Activated naive CD4-positive, alpha-beta T cell treated with anti-CD3 and anti-CD28 coated beads for 36 hours (primary cell): Measurements from ENCODE around the gene PAK6. TPM values are rescaled to one million over a fixed set of nuclear protein-coding genes. Genes with fewer than 3 reads are reported as not detected.

ENCODE experiments used
- CTCF ChIA-PET: fragments of 350-600 bp; sonication (Branson Sonifier 250); formaldehyde crosslinking; loops from one replicate; lab custom pipeline; 2021; ENCODE audit warnings: antibody characterized with exemption; lab: Charles Lee
- DNase-seq: peaks from one replicate; pipeline ENCODE4 v3.0.0-alpha.2; 2020
- H3K27ac Mint-ChIP-seq: one replicate; pipeline ENCODE4 v1.8.0; 2021; ENCODE audit warnings: mild to moderate bottlenecking, mixed read lengths
- H3K27me3 Mint-ChIP-seq: one replicate; pipeline ENCODE4 v1.8.0; 2021; ENCODE audit warnings: low read depth, mixed read lengths
- H3K36me3 Mint-ChIP-seq: one replicate; pipeline ENCODE4 v1.8.0; 2021; ENCODE audit warnings: low read depth, mixed read lengths
- H3K4me1 Mint-ChIP-seq: one replicate; pipeline ENCODE4 v1.8.0; 2021; ENCODE audit warnings: low read depth, mixed read lengths
- H3K4me3 Mint-ChIP-seq: one replicate; pipeline ENCODE4 v1.8.0; 2021; ENCODE audit warnings: mild to moderate bottlenecking, moderate library complexity, mixed read lengths
- H3K9me3 Mint-ChIP-seq: one replicate; pipeline ENCODE4 v1.8.0; 2021; ENCODE audit warnings: mixed read lengths
- intact Hi-C: fragments of 100-400 bp; cut with micrococcal nuclease; formaldehyde crosslinking; loops from one replicate; pipeline ENCODE4 v1.15.1; 2023
- total RNA-seq, 2 experiments: library from RNA; stranded (reverse); gene quantifications; one replicate each; pipeline ENCODE4 v1.2.3, GENCODE V29; 2021

PAK6 gene
- total RNA-seq, 2 experiments from 2014 or later: not detected

GRCh38 chr15:40282147-40282868 is 43.4 kb downstream of the PAK6 start:
- peak; percentile 38 for DNase-seq
- CTCF ChIA-PET: interaction anchor here (1.0 to 2.8 kb wide), 5 partner anchors 7 to 55 kb away, joined by 3 to 17 read pairs (median 4); partner anchors contain the start of gene PLCB2
- Mint-ChIP-seq H3K36me3 (no peaks in the 10 kb centered on the region), H3K4me3 (peak overlapping the region; percentile 62), H3K27ac (no peak overlapping the region), H3K4me1 (peaks cover 5% of the 10 kb centered on the region), H3K9me3 (no peaks in the 10 kb centered on the region), H3K27me3 (peaks cover 28% of the 10 kb centered on the region)
- intact Hi-C loops: loop anchor here (5.0 kb wide), 1 partner anchor 40 kb away; the partner anchor contains the start of gene INAFM2

GRCh38 chr15:40282869-40283614 is 44.2 kb downstream of the PAK6 start, which contains the start of gene ANKRD63:
ANKRD63 (minus strand) TSS chr15:40283064; CDS start chr15:40282586, 478 bp downstream.
- Mint-ChIP-seq H3K4me3 (peak within 1 kb of the TSS; percentile 62), H3K27ac (no peak within 1 kb of the TSS)

GRCh38 chr15:40283615-40284300 is 44.9 kb downstream of the PAK6 start:
- H3K27me3 Mint-ChIP-seq: peaks cover 18% of the 10 kb centered on the region
- peak overlapping the region; percentile 21 for H3K4me3 Mint-ChIP-seq
- H3K4me1 Mint-ChIP-seq: peaks cover 5% of the 10 kb centered on the region
- H3K27ac Mint-ChIP-seq: no peak overlapping the region
- H3K9me3 Mint-ChIP-seq: no peaks in the 10 kb centered on the region
- no peak for DNase-seq
- intact Hi-C loops: loop anchor here (5.0 kb wide), 1 partner anchor 39 kb away; the partner anchor contains the start of gene INAFM2
- CTCF ChIA-PET: interaction anchor here (0.6 to 2.8 kb wide), 7 partner anchors 9 to 54 kb away, joined by 3 to 17 read pairs (median 3); partner anchors contain the start of genes PAK6 and PLCB2
- H3K36me3 Mint-ChIP-seq: no peaks in the 10 kb centered on the region

More at GRCh38 chr15:40282869-40283614, 44.2 kb downstream of the PAK6 start, which contains the start of gene ANKRD63:
- intact Hi-C loops: loop anchor here (5.0 kb wide), 1 partner anchor 39 kb away; the partner anchor contains the start of gene INAFM2
- Mint-ChIP-seq H3K4me1 (peaks cover 5% of the 10 kb centered on the region), H3K27me3 (peaks cover 23% of the 10 kb centered on the region), H3K9me3 (no peaks in the 10 kb centered on the region), H3K36me3 (no peaks in the 10 kb centered on the region)
- CTCF ChIA-PET: interaction anchor here (1.0 to 2.8 kb wide), 6 partner anchors 8 to 54 kb away, joined by 3 to 17 read pairs (median 4); partner anchors contain the start of gene PLCB2
- DNase-seq: peak; percentile 22

- H3K9me3 Mint-ChIP-seq: no peaks in the 10 kb centered on the region
- peaks cover 12% of the 10 kb centered on the region for H3K27me3 Mint-ChIP-seq
- no peak for DNase-seq
- CTCF ChIA-PET: interaction anchor here (0.5 to 1.8 kb wide), 12 partner anchors 8 to 398 kb away, joined by 3 to 13 read pairs (median 4); partner anchors contain the start of gene PLCB2
- H3K27ac Mint-ChIP-seq: no peak overlapping the region
- no peak overlapping the region for H3K4me3 Mint-ChIP-seq
- H3K4me1 Mint-ChIP-seq: peaks cover 4% of the 10 kb centered on the region
- intact Hi-C loops: no loop called here
- H3K36me3 Mint-ChIP-seq: no peaks in the 10 kb centered on the region
These were observed 46.3 kb downstream of the PAK6 start for GRCh38 chr15:40285151-40285550.

GRCh38 chr15:40285554-40286011 is 46.7 kb downstream of the PAK6 start:
- Mint-ChIP-seq H3K9me3 (no peaks in the 10 kb centered on the region), H3K4me1 (peaks cover 4% of the 10 kb centered on the region), H3K27ac (no peak overlapping the region), H3K4me3 (no peak overlapping the region), H3K36me3 (peaks cover 1% of the 10 kb centered on the region), H3K27me3 (peaks cover 8% of the 10 kb centered on the region)
- intact Hi-C loops: no loop called here
- no peak for DNase-seq
- CTCF ChIA-PET: interaction anchor here (0.6 to 1.8 kb wide), 11 partner anchors 9 to 369 kb away, joined by 3 to 13 read pairs (median 4); partner anchors contain the start of gene PLCB2

GRCh38 chr15:40286061-40286532 is 47.2 kb downstream of the PAK6 start:
- no peak overlapping the region for H3K4me3 Mint-ChIP-seq
- CTCF ChIA-PET: interaction anchor here (0.7 to 1.8 kb wide), 7 partner anchors 11 to 369 kb away, joined by 3 to 13 read pairs (median 5); no protein-coding TSS in a partner anchor
- H3K27ac Mint-ChIP-seq: peak overlapping the region; percentile 31
- H3K36me3 Mint-ChIP-seq: peaks cover 2% of the 10 kb centered on the region
- H3K27me3 Mint-ChIP-seq: peaks cover 4% of the 10 kb centered on the region
- no peak for DNase-seq
- intact Hi-C loops: no loop called here
- no peaks in the 10 kb centered on the region for H3K9me3 Mint-ChIP-seq
- peaks cover 2% of the 10 kb centered on the region for H3K4me1 Mint-ChIP-seq

- Mint-ChIP-seq H3K4me3 (no peak overlapping the region), H3K9me3 (no peaks in the 10 kb centered on the region), H3K27ac (no peak overlapping the region), H3K27me3 (peaks cover 2% of the 10 kb centered on the region), H3K36me3 (peaks cover 2% of the 10 kb centered on the region), H3K4me1 (peaks cover 1% of the 10 kb centered on the region)
- CTCF ChIA-PET: interaction anchor here (0.8 to 1.9 kb wide), 4 partner anchors 9 to 54 kb away, joined by 3 to 4 read pairs (median 4); no protein-coding TSS in a partner anchor
- no peak for DNase-seq
- intact Hi-C loops: no loop called here
These were observed 47.9 kb downstream of the PAK6 start for GRCh38 chr15:40286794-40287193.

GRCh38 chr15:40287505-40287904 is 48.6 kb downstream of the PAK6 start:
- Mint-ChIP-seq H3K4me3 (no peak overlapping the region), H3K4me1 (peaks cover 1% of the 10 kb centered on the region), H3K27ac (no peak overlapping the region), H3K9me3 (no peaks in the 10 kb centered on the region), H3K36me3 (peaks cover 2% of the 10 kb centered on the region), H3K27me3 (peaks cover 2% of the 10 kb centered on the region)
- CTCF ChIA-PET: interaction anchor here (0.6 to 4.8 kb wide), 7 partner anchors 8 to 80 kb away, joined by 3 to 40 read pairs (median 4); partner anchors contain the start of gene PLCB2
- no peak for DNase-seq
- intact Hi-C loops: no loop called here

GRCh38 chr15:40287968-40288367 is 49.1 kb downstream of the PAK6 start:
- DNase-seq: no peak
- H3K27ac Mint-ChIP-seq: no peak overlapping the region
- CTCF ChIA-PET: interaction anchor here (0.6 to 4.8 kb wide), 6 partner anchors 9 to 80 kb away, joined by 3 to 40 read pairs (median 4); partner anchors contain the start of gene PLCB2
- H3K4me3 Mint-ChIP-seq: no peak overlapping the region
- intact Hi-C loops: no loop called here
- H3K27me3 Mint-ChIP-seq: peaks cover 2% of the 10 kb centered on the region
- H3K9me3 Mint-ChIP-seq: no peaks in the 10 kb centered on the region
- peaks cover 2% of the 10 kb centered on the region for H3K36me3 Mint-ChIP-seq
- H3K4me1 Mint-ChIP-seq: peaks cover 1% of the 10 kb centered on the region

GRCh38 chr15:40289140-40289775 is 50.4 kb downstream of the PAK6 start:
- intact Hi-C loops: no loop called here
- Mint-ChIP-seq H3K36me3 (peaks cover 2% of the 10 kb centered on the region), H3K27ac (no peak overlapping the region), H3K27me3 (no peaks in the 10 kb centered on the region), H3K9me3 (no peaks in the 10 kb centered on the region), H3K4me1 (peaks cover 1% of the 10 kb centered on the region), H3K4me3 (no peak overlapping the region)
- CTCF ChIA-PET: interaction anchor here (0.7 to 4.8 kb wide), 6 partner anchors 9 to 49 kb away, joined by 3 to 40 read pairs (median 6); partner anchors contain the start of gene PLCB2
- no peak for DNase-seq

- DNase-seq: no peak
- Mint-ChIP-seq H3K27me3 (no peaks in the 10 kb centered on the region), H3K27ac (no peak overlapping the region), H3K9me3 (no peaks in the 10 kb centered on the region), H3K36me3 (peaks cover 2% of the 10 kb centered on the region), H3K4me3 (no peak overlapping the region), H3K4me1 (peaks cover 1% of the 10 kb centered on the region)
- intact Hi-C loops: no loop called here
- CTCF ChIA-PET: interaction anchor here (1.1 to 4.8 kb wide), 7 partner anchors 10 to 414 kb away, joined by 3 to 40 read pairs (median 5); partner anchors contain the start of gene PLCB2
These were observed 51.7 kb downstream of the PAK6 start for GRCh38 chr15:40290545-40290917.
